ENCODE measurements around the gene PRKCA. TPM values are rescaled to one million over a fixed set of nuclear protein-coding genes. Genes with fewer than 3 reads are reported as not detected.

PRKCA gene
- total and polyA plus RNA-seq, 9 of the 15 experiments (the other 6 are each of a cell fraction or from before 2014, with no cell fraction given): 3.2 to 33.0 (median 17.8) TPM

DNA sequence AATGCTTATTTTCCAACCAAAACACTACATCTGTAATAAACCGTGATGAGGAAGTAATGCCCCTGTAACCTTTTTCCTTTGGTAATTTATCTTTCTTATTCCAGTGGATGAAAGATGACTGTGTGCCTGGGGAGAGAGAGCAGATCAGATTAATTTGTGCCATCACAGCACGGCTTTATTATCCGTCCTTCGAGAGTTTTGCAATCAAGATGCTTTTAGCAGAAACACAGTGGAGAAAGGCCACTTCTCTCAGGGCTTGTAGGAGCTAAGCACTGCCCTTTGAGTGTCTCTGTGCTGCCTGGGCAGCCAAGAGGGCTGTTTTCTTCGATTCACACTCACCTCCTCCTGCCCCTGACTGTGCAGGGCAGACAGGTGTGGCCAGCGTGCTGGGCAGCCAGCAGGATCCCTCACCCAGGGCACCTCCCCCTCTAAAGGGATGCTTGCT is 190.2 kb downstream of the PRKCA start:
- Histone ChIP-seq H3K9ac (ENCODE audit: insufficient read depth in 1 of 2, low read depth in 2 of 2, low read length in 2 of 2) (no peak overlapping the region), H3K79me2 (ENCODE audit: control insufficient read depth, insufficient read depth, low read length) (peaks cover 14% of the 10 kb centered on the region), H3K4me3 (no peak overlapping the region), H3K4me1 (replicated peaks in 1 of 2; ENCODE audit: control insufficient read depth in 2 of 2, insufficient read depth in 2 of 2, low read length in 2 of 2) (peaks cover 3 to 45% of the 10 kb centered on the region in 2 experiments; a peak in 3 of 5 replicates), H3K9me3 (replicated peaks; ENCODE audit: control insufficient read depth, insufficient read depth, low read depth, low read length) (no peaks in the 10 kb centered on the region), H4K20me1 (replicated peaks; ENCODE audit: control insufficient read depth, insufficient read depth, low read length) (no peaks in the 10 kb centered on the region), H3K27me3 (ENCODE audit: control insufficient read depth in 2 of 2, insufficient read depth in 2 of 2, low read length in 2 of 2) (no peaks in the 10 kb centered on the region), H3K27ac (ENCODE audit: extremely low read depth, low read depth, low read length) (no peak overlapping the region; the same call in 2 of the 3 replicates), H2AFZ (ENCODE audit: low read depth, low read length) (no peak overlapping the region), H3K36me3 (ENCODE audit: control insufficient read depth, insufficient read depth, low read length) (0 out of 3 replicates have a peak, but pooled peaks cover 6% of the 10 kb centered on the region), H3K4me2 (ENCODE audit: insufficient read depth, low read length) (no peak overlapping the region), H3K9me1 (ENCODE audit: control insufficient read depth, insufficient read depth, low read length) (no peaks in the 10 kb centered on the region)
- TF ChIP-seq RCOR1 (IDR thresholded peaks at IDR 0.05; ENCODE audit: borderline replicate concordance in 1 of 2, low read depth in 2 of 2, low read length in 2 of 2) (0 out of 4 replicates have a peak, but pooled peaks of 1 of the 2 experiments have one; percentile 19), RBM25 (IDR thresholded peaks at IDR 0.05; ENCODE audit: low read depth, low read length, severe bottlenecking) (no peak)
- no TSS peak for BruUV-seq (replicated peaks)
- POLR2A ChIA-PET: interaction anchor here (1.0 kb wide), 1 partner anchor 10 kb away, joined by 3 read pairs; no protein-coding TSS in a partner anchor
- FAIRE-seq (peak; percentile 23), ATAC-seq (no peak), DNase-seq (ENCODE audit: extremely low read depth in 1 of 4, low spot score in 3 of 4) (no peak)
- CTCF ChIA-PET (ENCODE audit: low intra/inter-chr PET ratio): no interaction called here
- in situ Hi-C loops (cut with MboI) (no loop called here), intact Hi-C loops (cut with micrococcal nuclease) (no loop called here)
- WGBS (ENCODE audit: insufficient coverage, low coverage, missing lambda C conversion rate): 32% methylated on average over 6 of the region's 6 CpGs

DNA sequence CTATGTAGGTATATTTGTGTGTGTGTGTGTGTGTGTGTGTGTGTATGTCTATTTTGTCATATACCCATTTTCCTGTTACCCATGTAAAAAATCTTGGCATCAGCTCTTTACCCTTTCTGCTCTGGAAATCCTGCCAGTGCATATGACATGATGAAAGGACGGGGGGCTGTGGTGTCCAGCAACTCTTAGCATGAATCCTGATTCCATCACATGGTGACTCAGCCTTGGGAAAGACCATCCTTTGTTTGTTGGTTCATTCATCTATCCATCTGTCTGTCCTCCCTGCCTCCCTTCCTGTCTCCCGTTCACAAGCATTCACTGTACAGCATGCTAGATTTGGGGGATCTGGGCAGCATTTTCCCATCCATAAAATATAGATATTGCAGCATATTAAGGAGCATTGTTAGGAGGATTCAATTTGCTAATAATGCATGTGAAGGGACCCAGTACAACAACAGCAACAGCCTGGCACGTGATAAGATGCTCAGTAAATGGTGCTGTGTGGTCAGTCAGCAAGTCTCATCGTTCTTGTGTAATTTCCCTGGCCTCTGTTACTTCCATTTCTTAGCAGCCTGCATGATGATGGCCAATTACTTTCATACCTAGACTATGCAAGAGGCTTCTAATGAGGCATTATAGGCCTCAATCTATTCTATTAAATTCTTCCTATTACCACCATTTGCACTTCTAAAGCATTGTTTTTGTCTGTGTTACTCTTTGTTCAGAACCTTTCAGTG is 191.0 kb downstream of the PRKCA start:
- Histone ChIP-seq H3K9me1 (ENCODE audit: control insufficient read depth, insufficient read depth, low read length) (no peaks in the 10 kb centered on the region), H3K9ac (ENCODE audit: insufficient read depth in 1 of 2, low read depth in 2 of 2, low read length in 2 of 2) (no peak overlapping the region), H3K79me2 (ENCODE audit: control insufficient read depth, insufficient read depth, low read length) (peaks cover 14% of the 10 kb centered on the region), H3K4me3 (no peak overlapping the region), H3K4me1 (replicated peaks in 1 of 2; ENCODE audit: control insufficient read depth in 2 of 2, insufficient read depth in 2 of 2, low read length in 2 of 2) (peaks cover 3 to 45% of the 10 kb centered on the region in 2 experiments; a peak in 3 of 5 replicates), H3K9me3 (replicated peaks; ENCODE audit: control insufficient read depth, insufficient read depth, low read depth, low read length) (no peaks in the 10 kb centered on the region), H2AFZ (ENCODE audit: low read depth, low read length) (no peak overlapping the region), H3K27me3 (ENCODE audit: control insufficient read depth in 2 of 2, insufficient read depth in 2 of 2, low read length in 2 of 2) (no peaks in the 10 kb centered on the region), H3K36me3 (ENCODE audit: control insufficient read depth, insufficient read depth, low read length) (0 out of 3 replicates have a peak, but pooled peaks cover 8% of the 10 kb centered on the region), H4K20me1 (replicated peaks; ENCODE audit: control insufficient read depth, insufficient read depth, low read length) (no peaks in the 10 kb centered on the region), H3K4me2 (ENCODE audit: insufficient read depth, low read length) (peak overlapping the region; percentile 54), H3K27ac (ENCODE audit: extremely low read depth, low read depth, low read length) (peak overlapping the region; percentile 77; the same call in 2 of the 3 replicates)
- in situ Hi-C loops (cut with MboI): no loop called here
- ChIA-PET CTCF (ENCODE audit: low intra/inter-chr PET ratio) (no interaction called here), POLR2A (no interaction called here)
- intact Hi-C loops (cut with micrococcal nuclease): no loop called here
- no TSS peak for BruUV-seq (replicated peaks)
- 11% methylated on average over 4 of the region's 4 CpGs for WGBS (ENCODE audit: insufficient coverage, low coverage, missing lambda C conversion rate)
- ATAC-seq (peak; percentile 53), FAIRE-seq (peak; percentile 70), DNase-seq (ENCODE audit: extremely low read depth in 1 of 4, low spot score in 3 of 4) (peak in 1 of 4 experiments; percentile 30)
- TF ChIP-seq, protein P1, sequence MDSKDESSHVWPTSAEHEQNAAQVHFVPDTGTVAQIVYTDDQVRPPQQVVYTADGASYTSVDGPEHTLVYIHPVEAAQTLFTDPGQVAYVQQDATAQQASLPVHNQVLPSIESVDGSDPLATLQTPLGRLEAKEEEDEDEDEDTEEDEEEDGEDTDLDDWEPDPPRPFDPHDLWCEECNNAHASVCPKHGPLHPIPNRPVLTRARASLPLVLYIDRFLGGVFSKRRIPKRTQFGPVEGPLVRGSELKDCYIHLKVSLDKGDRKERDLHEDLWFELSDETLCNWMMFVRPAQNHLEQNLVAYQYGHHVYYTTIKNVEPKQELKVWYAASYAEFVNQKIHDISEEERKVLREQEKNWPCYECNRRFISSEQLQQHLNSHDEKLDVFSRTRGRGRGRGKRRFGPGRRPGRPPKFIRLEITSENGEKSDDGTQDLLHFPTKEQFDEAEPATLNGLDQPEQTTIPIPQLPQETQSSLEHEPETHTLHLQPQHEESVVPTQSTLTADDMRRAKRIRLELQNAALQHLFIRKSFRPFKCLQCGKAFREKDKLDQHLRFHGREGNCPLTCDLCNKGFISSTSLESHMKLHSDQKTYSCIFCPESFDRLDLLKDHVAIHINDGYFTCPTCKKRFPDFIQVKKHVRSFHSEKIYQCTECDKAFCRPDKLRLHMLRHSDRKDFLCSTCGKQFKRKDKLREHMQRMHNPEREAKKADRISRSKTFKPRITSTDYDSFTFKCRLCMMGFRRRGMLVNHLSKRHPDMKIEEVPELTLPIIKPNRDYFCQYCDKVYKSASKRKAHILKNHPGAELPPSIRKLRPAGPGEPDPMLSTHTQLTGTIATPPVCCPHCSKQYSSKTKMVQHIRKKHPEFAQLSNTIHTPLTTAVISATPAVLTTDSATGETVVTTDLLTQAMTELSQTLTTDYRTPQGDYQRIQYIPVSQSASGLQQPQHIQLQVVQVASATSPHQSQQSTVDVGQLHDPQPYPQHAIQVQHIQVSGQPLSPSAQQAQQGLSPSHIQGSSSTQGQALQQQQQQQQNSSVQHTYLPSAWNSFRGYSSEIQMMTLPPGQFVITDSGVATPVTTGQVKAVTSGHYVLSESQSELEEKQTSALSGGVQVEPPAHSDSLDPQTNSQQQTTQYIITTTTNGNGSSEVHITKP (IDR thresholded peaks at IDR 0.05; ENCODE audit: partially characterized antibody): peak; percentile 44
- TF ChIP-seq, protein P2, sequence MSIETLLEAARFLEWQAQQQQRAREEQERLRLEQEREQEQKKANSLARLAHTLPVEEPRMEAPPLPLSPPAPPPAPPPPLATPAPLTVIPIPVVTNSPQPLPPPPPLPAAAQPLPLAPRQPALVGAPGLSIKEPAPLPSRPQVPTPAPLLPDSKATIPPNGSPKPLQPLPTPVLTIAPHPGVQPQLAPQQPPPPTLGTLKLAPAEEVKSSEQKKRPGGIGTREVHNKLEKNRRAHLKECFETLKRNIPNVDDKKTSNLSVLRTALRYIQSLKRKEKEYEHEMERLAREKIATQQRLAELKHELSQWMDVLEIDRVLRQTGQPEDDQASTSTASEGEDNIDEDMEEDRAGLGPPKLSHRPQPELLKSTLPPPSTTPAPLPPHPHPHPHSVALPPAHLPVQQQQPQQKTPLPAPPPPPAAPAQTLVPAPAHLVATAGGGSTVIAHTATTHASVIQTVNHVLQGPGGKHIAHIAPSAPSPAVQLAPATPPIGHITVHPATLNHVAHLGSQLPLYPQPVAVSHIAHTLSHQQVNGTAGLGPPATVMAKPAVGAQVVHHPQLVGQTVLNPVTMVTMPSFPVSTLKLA (conservative IDR thresholded peaks at IDR 0.05): 0 out of 4 replicates have a peak, but pooled peaks of 1 of the 2 experiments have one; percentile 3
- TF ChIP-seq CEBPB (tag; IDR thresholded peaks at IDR 0.05): 0 out of 2 replicates have a peak, but pooled peaks have one; percentile 8

Data from K562 (cell line).